Skeletal muscle cell (primary cell): ENCODE measurements around the gene SIRT1.
"Not testable (repeated sequence)": the region's sequence is repeated elsewhere in the genome, so short reads cannot be mapped to it uniquely, and the experiment has no call there.

Experiments
- DNase-seq: peaks from one replicate; pipeline ENCODE4 v3.0.0-alpha.2; 2010; ENCODE audit warnings: low read depth
- H3K4me3 ChIP-seq: 2 replicates; pipeline ENCODE4 v1.5.1; 2011; ENCODE audit warnings: low read depth, mild to moderate bottlenecking, control low read depth, low read length, moderate library complexity

The SIRT1 gene

DNA sequence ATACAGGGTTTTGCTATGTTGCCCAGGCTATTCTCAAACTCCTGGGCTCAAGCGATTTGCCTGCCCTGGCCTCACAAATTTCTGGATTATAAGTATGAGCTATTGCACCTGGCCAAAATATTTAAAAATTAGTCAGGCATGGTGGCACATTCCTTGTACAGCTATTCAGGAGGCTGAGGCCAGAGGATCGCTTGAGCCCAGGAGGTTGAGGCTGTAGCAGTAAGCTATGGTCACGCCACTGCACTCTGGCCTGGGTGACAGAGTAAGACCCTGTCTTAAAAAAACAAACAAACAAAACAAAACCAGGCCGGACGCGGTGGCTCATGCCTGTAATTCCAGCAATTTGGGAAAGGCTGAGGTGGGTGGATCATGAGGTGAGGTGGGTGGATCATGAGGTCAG, 14.5 kb upstream of the SIRT1 start:
- no peak overlapping the region for H3K4me3 ChIP-seq
- no peak for DNase-seq

GRCh38 chr10:67875340-67876238, 8.9 kb upstream of the SIRT1 start:
- H3K4me3 ChIP-seq: no peak overlapping the region
- no peak for DNase-seq

DNA sequence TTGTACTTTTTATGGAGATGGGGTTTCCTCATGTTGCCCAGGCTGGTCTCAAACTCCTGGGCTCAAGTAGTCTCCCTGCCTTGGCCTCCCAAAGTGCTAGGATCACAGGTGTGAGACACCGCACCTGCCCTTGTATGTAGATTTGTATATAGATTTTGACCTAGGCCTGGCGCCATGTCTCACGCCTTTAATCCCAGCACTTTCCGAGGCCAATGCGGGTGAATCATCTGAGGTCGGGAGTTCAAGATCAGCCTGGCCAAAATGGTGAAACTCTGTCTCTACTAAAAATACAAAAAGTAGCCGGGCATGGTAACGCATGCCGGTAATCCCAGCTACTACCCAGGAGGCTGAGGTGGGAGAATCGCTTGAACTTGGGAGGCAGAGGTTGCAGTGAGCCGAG, 7.0 kb upstream of the SIRT1 start:
- not testable (repeated sequence) for DNase-seq

GRCh38 chr10:67878133-67878532, 6.3 kb upstream of the SIRT1 start:
- no peak overlapping the region for H3K4me3 ChIP-seq
- DNase-seq: no peak

More for the DNA sequence above, 7.0 kb upstream of the SIRT1 start:
- H3K4me3 ChIP-seq: not testable (repeated sequence)

DNA sequence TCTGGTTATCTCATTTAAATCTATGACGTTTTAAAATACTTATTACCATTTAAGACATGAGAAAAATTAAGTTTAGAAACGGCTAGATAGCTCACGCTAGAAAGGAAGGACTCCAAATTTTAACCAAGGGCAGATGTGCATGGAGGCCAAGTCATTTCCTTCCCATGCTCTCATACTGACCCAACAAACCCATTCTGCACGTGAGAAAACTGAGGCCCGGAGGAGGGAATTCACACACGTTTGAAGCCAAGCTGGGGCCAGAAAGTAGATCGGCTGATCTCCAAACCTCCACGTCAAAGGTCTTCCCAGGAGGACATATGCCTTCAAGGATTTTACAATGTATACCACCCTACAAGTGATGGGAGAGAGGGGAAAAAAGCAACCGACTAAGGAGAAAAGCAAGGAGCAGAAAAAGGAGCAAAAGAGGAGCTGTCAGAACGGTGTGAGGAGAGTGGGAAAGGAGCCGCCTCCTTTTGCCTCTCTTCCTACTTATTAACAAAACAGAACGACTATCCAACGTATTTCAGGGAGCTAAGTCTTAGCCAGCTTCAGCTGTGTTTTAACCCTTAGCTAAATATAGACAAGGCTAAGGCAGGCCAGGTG, 645 bp upstream of the SIRT1 start:
- DNase-seq: no peak
- peak overlapping the region; percentile 83 for H3K4me3 ChIP-seq

DNA sequence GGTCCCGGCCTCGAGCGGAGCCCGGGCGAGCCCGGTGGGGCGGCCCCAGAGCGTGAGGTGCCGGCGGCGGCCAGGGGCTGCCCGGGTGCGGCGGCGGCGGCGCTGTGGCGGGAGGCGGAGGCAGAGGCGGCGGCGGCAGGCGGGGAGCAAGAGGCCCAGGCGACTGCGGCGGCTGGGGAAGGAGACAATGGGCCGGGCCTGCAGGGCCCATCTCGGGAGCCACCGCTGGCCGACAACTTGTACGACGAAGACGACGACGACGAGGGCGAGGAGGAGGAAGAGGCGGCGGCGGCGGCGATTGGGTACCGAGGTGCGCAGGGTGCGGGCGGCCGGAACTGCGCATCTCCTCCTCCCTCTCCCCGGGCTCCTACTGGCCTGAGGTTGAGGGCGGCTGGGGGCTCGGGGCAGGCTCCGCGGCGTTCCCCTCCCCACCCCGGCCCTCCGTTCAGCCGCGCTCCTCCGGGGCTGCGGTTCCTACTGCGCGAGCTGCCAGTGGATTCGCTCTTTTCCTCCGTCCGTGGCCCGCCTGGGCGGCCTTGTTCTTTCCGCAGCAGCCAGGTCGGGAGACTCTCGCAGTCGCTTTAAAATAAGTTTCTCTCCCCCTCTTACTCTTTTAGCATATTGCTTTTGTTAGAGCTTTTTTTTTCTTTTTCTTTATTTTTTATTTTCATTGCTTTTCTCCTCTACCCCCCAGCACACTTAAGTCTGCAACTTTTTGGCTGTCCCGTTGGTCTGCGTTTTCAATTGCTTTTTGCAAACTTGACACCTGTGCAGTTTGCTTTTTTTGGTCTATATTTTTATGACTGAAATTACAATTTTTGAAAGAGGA, 600 bp downstream of the SIRT1 start:
- DNase-seq: peak; percentile 41
- peak overlapping the region; percentile 83 for H3K4me3 ChIP-seq

DNA sequence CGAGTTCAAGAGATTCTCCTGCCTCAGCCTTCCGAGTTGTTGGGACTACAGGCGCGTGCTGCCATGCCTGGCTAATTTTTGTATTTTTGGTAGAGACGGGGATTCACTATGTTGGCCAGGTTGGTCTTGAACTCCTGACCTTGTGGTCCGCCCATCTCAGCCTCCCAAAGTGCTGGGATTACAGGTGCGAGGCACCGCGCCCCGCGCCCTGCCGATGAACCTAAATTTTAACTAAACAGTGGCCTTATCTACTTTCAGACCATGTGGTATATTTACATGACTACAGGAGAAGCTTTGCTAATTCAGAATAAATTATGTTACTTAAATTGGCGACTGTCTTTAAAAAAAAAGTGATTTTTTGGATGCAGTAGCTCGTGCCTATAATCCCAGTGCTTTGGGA, 9.2 kb downstream of the SIRT1 start:
- no peak for DNase-seq
- no peak overlapping the region for H3K4me3 ChIP-seq

- no peak overlapping the region for H3K4me3 ChIP-seq
- no peak for DNase-seq
These were observed 19.1 kb downstream of the SIRT1 start for GRCh38 chr10:67903581-67903980.

DNA sequence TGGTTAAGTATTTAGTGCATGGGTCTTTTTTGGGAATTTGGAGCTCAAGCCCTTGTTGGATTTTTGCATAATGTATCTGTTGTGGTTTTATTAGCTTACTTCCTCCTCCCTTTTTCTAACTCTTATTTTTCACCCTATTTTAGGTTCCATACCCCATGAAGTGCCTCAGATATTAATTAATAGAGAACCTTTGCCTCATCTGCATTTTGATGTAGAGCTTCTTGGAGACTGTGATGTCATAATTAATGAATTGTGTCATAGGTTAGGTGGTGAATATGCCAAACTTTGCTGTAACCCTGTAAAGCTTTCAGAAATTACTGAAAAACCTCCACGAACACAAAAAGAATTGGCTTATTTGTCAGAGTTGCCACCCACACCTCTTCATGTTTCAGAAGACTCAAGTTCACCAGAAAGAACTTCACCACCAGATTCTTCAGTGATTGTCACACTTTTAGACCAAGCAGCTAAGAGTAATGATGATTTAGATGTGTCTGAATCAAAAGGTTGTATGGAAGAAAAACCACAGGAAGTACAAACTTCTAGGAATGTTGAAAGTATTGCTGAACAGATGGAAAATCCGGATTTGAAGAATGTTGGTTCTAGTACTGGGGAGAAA, 28.0 kb downstream of the SIRT1 start:
- DNase-seq: no peak
- H3K4me3 ChIP-seq: no peak overlapping the region

DNA sequence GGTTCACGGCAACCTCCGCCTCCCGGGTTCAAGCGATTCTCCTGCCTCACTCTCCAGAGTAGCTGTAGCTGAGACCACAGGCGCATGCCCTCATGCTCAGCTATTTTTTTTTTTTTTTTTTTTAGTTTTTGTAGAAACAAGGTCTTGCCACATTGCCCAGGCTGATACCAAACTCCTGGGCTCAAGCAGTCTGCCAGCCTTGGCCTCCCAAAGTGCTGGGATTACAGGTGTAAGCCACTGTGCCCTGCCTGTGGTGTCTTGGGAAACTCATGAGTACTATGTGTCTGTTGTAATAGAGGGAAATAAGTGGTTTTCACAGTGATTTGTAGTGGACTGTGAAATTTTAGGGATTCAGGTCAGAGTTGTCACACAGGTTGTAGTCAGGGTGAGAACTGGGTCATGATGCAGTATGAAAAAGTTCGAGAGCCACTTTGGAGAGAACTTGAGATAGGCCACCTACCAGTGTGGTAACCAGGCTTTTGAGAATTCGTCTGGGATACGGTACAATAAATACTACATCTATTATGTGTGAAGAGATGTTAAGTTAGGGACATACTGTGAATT, 30.4 kb downstream of the SIRT1 start:
- no peak overlapping the region for H3K4me3 ChIP-seq
- no peak for DNase-seq

DNA sequence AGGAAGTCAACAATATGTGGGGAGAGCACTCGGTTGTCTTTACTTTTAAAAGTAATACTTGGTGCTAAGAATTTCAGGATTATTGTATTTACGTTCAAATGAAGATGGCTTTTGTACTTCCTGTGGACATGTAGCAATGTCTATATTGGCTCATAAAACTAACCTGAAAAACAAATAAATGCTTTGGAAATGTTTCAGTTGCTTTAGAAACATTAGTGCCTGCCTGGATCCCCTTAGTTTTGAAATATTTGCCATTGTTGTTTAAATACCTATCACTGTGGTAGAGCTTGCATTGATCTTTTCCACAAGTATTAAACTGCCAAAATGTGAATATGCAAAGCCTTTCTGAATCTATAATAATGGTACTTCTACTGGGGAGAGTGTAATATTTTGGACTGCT, 32.7 kb downstream of the SIRT1 start:
- no peak for DNase-seq
- H3K4me3 ChIP-seq: no peak overlapping the region

DNA sequence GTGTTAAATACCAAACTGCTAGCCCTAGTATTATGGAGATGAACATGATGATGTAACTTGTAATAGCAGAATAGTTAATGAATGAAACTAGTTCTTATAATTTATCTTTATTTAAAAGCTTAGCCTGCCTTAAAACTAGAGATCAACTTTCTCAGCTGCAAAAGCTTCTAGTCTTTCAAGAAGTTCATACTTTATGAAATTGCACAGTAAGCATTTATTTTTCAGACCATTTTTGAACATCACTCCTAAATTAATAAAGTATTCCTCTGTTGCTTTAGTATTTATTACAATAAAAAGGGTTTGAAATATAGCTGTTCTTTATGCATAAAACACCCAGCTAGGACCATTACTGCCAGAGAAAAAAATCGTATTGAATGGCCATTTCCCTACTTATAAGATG, 33.2 kb downstream of the SIRT1 start:
- no peak overlapping the region for H3K4me3 ChIP-seq

GRCh38 chr10:67921065-67921464, 36.6 kb downstream of the SIRT1 start:
- no peak for DNase-seq

More for the DNA sequence above, 33.2 kb downstream of the SIRT1 start:
- DNase-seq: no peak

GRCh38 chr10:67923551-67923950, 39.1 kb downstream of the SIRT1 start:
- H3K4me3 ChIP-seq: no peak overlapping the region
- no peak for DNase-seq

More at GRCh38 chr10:67921065-67921464, 36.6 kb downstream of the SIRT1 start:
- no peak overlapping the region for H3K4me3 ChIP-seq

DNA sequence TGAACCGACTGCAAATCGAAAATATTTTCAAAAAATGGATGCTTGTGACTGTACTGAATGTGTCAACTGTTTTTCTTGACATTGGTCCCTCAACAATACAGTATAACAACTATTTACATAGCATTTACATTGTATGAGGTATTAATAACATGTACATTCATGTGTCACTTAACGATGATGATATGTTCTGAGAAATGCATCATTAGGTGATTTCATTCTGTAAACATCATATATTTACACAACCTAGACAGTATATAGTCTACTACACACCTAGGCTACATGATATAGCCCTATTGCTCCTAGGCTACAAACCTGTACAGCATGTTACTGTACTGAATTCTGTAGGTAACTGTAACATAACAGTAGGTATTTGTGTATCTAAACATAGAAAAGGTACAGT, 39.7 kb downstream of the SIRT1 start:
- DNase-seq: no peak

DNA sequence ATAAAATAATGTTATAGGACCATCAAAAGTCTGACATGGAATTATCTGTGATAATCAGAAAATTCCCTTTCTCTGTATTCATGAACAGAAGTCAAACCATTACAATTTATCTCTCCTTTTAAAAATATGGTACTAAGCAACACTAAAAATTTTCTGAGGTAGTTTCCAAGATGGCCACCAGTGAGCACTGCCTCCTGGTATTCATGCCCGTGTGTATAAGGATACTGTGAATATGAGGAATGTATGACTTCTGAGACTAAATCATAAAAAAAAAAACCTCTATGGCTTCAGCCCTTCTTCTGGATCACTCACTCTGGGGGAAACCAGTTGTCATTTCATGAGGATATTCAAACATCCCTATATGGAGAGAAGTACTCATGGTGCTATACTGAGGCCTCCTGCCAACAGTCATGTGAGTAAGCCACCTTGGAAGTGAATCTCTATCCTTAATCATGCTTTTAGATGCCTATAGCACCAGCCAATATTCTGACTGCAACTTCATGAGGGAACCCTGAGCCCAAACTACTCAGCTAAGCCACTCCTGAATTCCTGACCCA, 41.1 kb downstream of the SIRT1 start:
- H3K4me3 ChIP-seq: no peak overlapping the region
- DNase-seq: peak; percentile 5

More for the DNA sequence above, 39.7 kb downstream of the SIRT1 start:
- no peak overlapping the region for H3K4me3 ChIP-seq

DNA sequence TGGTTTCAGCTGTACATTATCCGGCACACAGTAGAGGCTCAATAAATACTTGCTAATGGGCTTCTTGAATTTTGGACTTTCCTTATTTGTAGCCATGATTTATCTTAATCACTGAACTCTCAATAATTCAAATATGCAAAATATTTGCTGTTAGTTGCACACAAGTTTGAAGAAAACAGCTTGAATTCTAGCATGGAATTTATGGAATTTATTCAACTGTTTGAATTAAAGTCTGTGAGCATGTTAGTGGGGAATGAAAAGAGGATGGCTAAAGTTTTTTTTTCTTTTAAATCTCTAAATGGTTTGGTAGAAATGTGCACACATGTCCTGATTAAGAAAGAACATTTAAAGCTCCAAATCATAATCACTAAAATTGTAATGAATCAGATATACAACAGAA, 42.5 kb downstream of the SIRT1 start:
- no peak for DNase-seq
- H3K4me3 ChIP-seq: no peak overlapping the region

DNA sequence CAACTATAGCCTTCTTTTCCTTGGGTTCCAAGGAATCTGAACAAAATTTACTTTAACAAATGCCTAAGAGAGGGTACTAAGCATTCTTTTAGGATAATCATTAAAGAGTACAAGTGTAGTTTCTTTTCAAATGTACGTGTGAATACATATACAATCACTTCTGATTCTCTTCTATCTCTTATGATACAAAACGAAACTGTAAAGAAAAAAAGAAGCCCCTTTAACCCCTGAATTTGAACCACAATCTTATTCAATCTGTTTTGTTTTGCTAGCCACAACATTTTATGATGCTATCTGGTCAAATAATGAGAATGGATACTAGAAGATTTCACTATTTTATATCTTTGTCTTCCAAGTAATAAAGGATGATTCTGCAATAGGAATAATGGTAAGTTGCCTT, 48.7 kb downstream of the SIRT1 start:
- no peak for DNase-seq
- no peak overlapping the region for H3K4me3 ChIP-seq

GRCh38 chr10:67934336-67934735, 49.9 kb downstream of the SIRT1 start:
- no peak for DNase-seq
- H3K4me3 ChIP-seq: no peak overlapping the region
